Measurements from ENCODE around the gene GFRA3. TPM values are rescaled to one million over a fixed set of nuclear protein-coding genes. Genes with fewer than 3 reads are reported as not detected.

The GFRA3 gene
- total RNA-seq, 4 donors from 2014 or later = 0.85 to 2.0 (median 1.1) TPM; not detected in 1

- Histone ChIP-seq H3K4me1 (peaks cover 19% of the 10 kb centered on the region), H3K9me3 (no peaks in the 10 kb centered on the region), H3K27ac (no peak overlapping the region), H3K4me3 (no peak overlapping the region), H3K36me3 (no peaks in the 10 kb centered on the region), H3K27me3 (no peaks in the 10 kb centered on the region)
- DNase-seq (ENCODE audit: low spot score in 2 of 2) = no peak
- 90% methylated on average over 2 of the region's 2 CpGs for WGBS
- no peak for TF ChIP-seq CTCF (IDR thresholded peaks at IDR 0.05)
These were observed 57.6 kb downstream of the GFRA3 start for GRCh38 chr5:138216799-138217198.

GRCh38 chr5:138213161-138214029 is 61.0 kb downstream of the GFRA3 start, which contains the start of gene CDC23:
Gene CDC23 (minus strand): TSS chr5:138213323. CDS start chr5:138213312, 11 bp downstream.
- Histone ChIP-seq H3K4me3 (peak within 1 kb of the TSS; percentile 98), H3K27ac (peak within 1 kb of the TSS; percentile 82), H3K4me1 (peaks cover 25% of the 10 kb centered on the region), H3K36me3 (peaks cover 9% of the 10 kb centered on the region), H3K9me3 (no peaks in the 10 kb centered on the region), H3K27me3 (no peaks in the 10 kb centered on the region)
- WGBS = 2% methylated on average over 32 of the region's 32 CpGs
- TF ChIP-seq POLR2A (IDR thresholded peaks at IDR 0.05) = peak in 1 of 2 donors; percentile 24
- peak in 1 of 3 donors; percentile 3 for TF ChIP-seq POLR2AphosphoS5 (IDR thresholded peaks at IDR 0.05)
- TF ChIP-seq CTCF (IDR thresholded peaks at IDR 0.05) = no peak
- no peak for TF ChIP-seq EP300 (IDR thresholded peaks at IDR 0.05)
- DNase-seq (ENCODE audit: low spot score in 2 of 2) = peak; percentile 93 to 96

GRCh38 chr5:138212828-138213160 is 61.6 kb downstream of the GFRA3 start:
- peak in 1 of 2 donors; percentile 64 for DNase-seq (ENCODE audit: low spot score in 2 of 2)
- peak overlapping the region; percentile 98 for H3K4me3 ChIP-seq
- peaks cover 12% of the 10 kb centered on the region for H3K36me3 ChIP-seq
- TF ChIP-seq POLR2A (IDR thresholded peaks at IDR 0.05) = no peak
- TF ChIP-seq POLR2AphosphoS5 (IDR thresholded peaks at IDR 0.05) = no peak
- TF ChIP-seq CTCF (IDR thresholded peaks at IDR 0.05) = no peak
- TF ChIP-seq EP300 (IDR thresholded peaks at IDR 0.05) = no peak
- H3K27me3 ChIP-seq = no peaks in the 10 kb centered on the region
- under 1% methylated on average over 8 of the region's 8 CpGs for WGBS
- peak overlapping the region; percentile 82 for H3K27ac ChIP-seq
- peaks cover 25% of the 10 kb centered on the region for H3K4me1 ChIP-seq
- no peaks in the 10 kb centered on the region for H3K9me3 ChIP-seq

GRCh38 chr5:138210985-138211384 is 63.4 kb downstream of the GFRA3 start:
- DNase-seq (ENCODE audit: low spot score in 2 of 2) = no peak
- Histone ChIP-seq H3K4me1 (peaks cover 25% of the 10 kb centered on the region), H3K27ac (no peak overlapping the region), H3K36me3 (peaks cover 15% of the 10 kb centered on the region), H3K4me3 (no peak overlapping the region), H3K9me3 (no peaks in the 10 kb centered on the region), H3K27me3 (no peaks in the 10 kb centered on the region)
- TF ChIP-seq POLR2AphosphoS5 (IDR thresholded peaks at IDR 0.05) (no peak), CTCF (IDR thresholded peaks at IDR 0.05) (no peak), POLR2A (IDR thresholded peaks at IDR 0.05) (no peak), EP300 (IDR thresholded peaks at IDR 0.05) (no peak)
- 92% methylated on average over 3 of the region's 3 CpGs for WGBS

Other genes starting within 250 kb of the GFRA3 start
- gene FAM13B, start 241.5 kb downstream of the GFRA3 start, total RNA-seq = 10 to 100 TPM; 10.4 to 37.7 (median 20.2) TPM
- gene WNT8A, start 190.6 kb downstream of the GFRA3 start, total RNA-seq = not detected
- gene NME5, start 135.2 kb downstream of the GFRA3 start, total RNA-seq = 1 to 10 TPM in 2 of 4 donors, not detected in 2; 1.1 to 1.7 TPM
- gene BRD8, start 96.0 kb downstream of the GFRA3 start, total RNA-seq = 10 to 100 TPM; 27.4 to 53.8 (median 36.7) TPM
- gene KIF20A, start 95.5 kb downstream of the GFRA3 start, total RNA-seq = 1 to 10 TPM; 2.1 to 7.7 (median 5.1) TPM
- gene CDC23, start 61.3 kb downstream of the GFRA3 start, total RNA-seq = 10 to 100 TPM; 17.9 to 30.6 (median 22.2) TPM
- gene CDC25C, start 57.2 kb upstream of the GFRA3 start, total RNA-seq = 1 to 10 TPM in 3 of 4 donors, under 1 TPM in 1; 0.38 to 1.6 (median 1.3) TPM
- 10 to 100 TPM; 18.1 to 31.1 (median 22.4) TPM for gene FAM53C, start 63.6 kb upstream of the GFRA3 start, total RNA-seq
- gene KDM3B, start 78.1 kb upstream of the GFRA3 start, total RNA-seq = 100 to 1,000 TPM in 1 of 4 donors, 10 to 100 TPM in 3; 49.1 to 112 (median 65.1) TPM
- gene REEP2, start 164.4 kb upstream of the GFRA3 start, total RNA-seq = 1 to 10 TPM; 1.5 to 2.6 (median 1.8) TPM
- 100 to 1,000 TPM; 130 to 445 (median 257) TPM for gene EGR1, start 190.9 kb upstream of the GFRA3 start, total RNA-seq

All from suprapubic skin (tissue), 4 donors.